T-helper 1 cell treated with Interleukin-12 subunit alpha and Interleukin-12 subunit beta and Interleukin-4 antibody, amounts not matched to agents 30 ng/mL and 1 ng/mL, for 36 hours (primary cell): ENCODE measurements around the gene TYW1B. TPM values are rescaled to one million over a fixed set of nuclear protein-coding genes. Genes with fewer than 3 reads are reported as not detected.
"Not testable (repeated sequence)": the region's sequence is repeated elsewhere in the genome, so short reads cannot be mapped to it uniquely, and the experiment has no call there.

ENCODE experiments used
- intact Hi-C: fragments of 100-400 bp; cut with micrococcal nuclease; formaldehyde crosslinking; loops from one replicate; pipeline ENCODE4 v1.15.1; 2024
- total RNA-seq: library from RNA; stranded (reverse); gene quantifications from 2 replicates; pipeline ENCODE4 v1.2.3, GENCODE V29; 2022

Gene TYW1B
- total RNA-seq, 1 donor from 2014 or later, result 3.9 TPM

- intact Hi-C loops, result not testable (repeated sequence)
Observed at GRCh38 chr7:72628375-72628774, 199.6 kb downstream of the TYW1B start.

- intact Hi-C loops, result not testable (repeated sequence)
Observed at GRCh38 chr7:72626428-72627011, 201.5 kb downstream of the TYW1B start.

GRCh38 chr7:72625721-72626423 is 202.1 kb downstream of the TYW1B start:
- intact Hi-C loops, result not testable (repeated sequence)

- intact Hi-C loops, result no loop called here
Observed at GRCh38 chr7:72622532-72622931, 205.5 kb downstream of the TYW1B start.

- intact Hi-C loops, result not testable (repeated sequence)
Observed at GRCh38 chr7:72621761-72622187, 206.2 kb downstream of the TYW1B start.

GRCh38 chr7:72620923-72621322 is 207.1 kb downstream of the TYW1B start:
- intact Hi-C loops, result not testable (repeated sequence)

- intact Hi-C loops, result not testable (repeated sequence)
Observed at GRCh38 chr7:72618435-72619180, 209.4 kb downstream of the TYW1B start.

GRCh38 chr7:72609761-72610160 is 218.2 kb downstream of the TYW1B start:
- intact Hi-C loops, result not testable (repeated sequence)

GRCh38 chr7:72607988-72608387 is 220.0 kb downstream of the TYW1B start:
- intact Hi-C loops, result not testable (repeated sequence)

- intact Hi-C loops, result not testable (repeated sequence)
Observed at GRCh38 chr7:72605863-72606431, 222.1 kb downstream of the TYW1B start.

- intact Hi-C loops, result not testable (repeated sequence)
Observed at GRCh38 chr7:72604771-72605611, 223.0 kb downstream of the TYW1B start.

GRCh38 chr7:72603476-72603875 is 224.5 kb downstream of the TYW1B start:
- intact Hi-C loops, result not testable (repeated sequence)

- intact Hi-C loops, result no loop called here
Observed at GRCh38 chr7:72603073-72603472, 224.9 kb downstream of the TYW1B start.

- intact Hi-C loops, result not testable (repeated sequence)
Observed at GRCh38 chr7:72601683-72602082, 226.3 kb downstream of the TYW1B start.

- intact Hi-C loops, result not testable (repeated sequence)
Observed at GRCh38 chr7:72590023-72590422, 238.0 kb downstream of the TYW1B start.

GRCh38 chr7:72587267-72587666 is 240.7 kb downstream of the TYW1B start:
- intact Hi-C loops, result not testable (repeated sequence)

GRCh38 chr7:72584576-72584975 is 243.4 kb downstream of the TYW1B start:
- intact Hi-C loops, result not testable (repeated sequence)

- intact Hi-C loops, result not testable (repeated sequence)
Observed at GRCh38 chr7:72583620-72584361, 244.2 kb downstream of the TYW1B start.

GRCh38 chr7:72580142-72580770 is 247.7 kb downstream of the TYW1B start:
- intact Hi-C loops, result not testable (repeated sequence)

GRCh38 chr7:72577107-72577506 is 250.9 kb downstream of the TYW1B start:
- intact Hi-C loops, result no loop called here
